ENCODE measurements around the gene SCAMP5.

- no peak for TF ChIP-seq PATZ1 (CRISPR knock-in tag; IDR thresholded peaks at IDR 0.05)
- TF ChIP-seq, protein P1, sequence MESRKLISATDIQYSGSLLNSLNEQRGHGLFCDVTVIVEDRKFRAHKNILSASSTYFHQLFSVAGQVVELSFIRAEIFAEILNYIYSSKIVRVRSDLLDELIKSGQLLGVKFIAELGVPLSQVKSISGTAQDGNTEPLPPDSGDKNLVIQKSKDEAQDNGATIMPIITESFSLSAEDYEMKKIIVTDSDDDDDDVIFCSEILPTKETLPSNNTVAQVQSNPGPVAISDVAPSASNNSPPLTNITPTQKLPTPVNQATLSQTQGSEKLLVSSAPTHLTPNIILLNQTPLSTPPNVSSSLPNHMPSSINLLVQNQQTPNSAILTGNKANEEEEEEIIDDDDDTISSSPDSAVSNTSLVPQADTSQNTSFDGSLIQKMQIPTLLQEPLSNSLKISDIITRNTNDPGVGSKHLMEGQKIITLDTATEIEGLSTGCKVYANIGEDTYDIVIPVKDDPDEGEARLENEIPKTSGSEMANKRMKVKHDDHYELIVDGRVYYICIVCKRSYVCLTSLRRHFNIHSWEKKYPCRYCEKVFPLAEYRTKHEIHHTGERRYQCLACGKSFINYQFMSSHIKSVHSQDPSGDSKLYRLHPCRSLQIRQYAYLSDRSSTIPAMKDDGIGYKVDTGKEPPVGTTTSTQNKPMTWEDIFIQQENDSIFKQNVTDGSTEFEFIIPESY (CRISPR knock-in tag; IDR thresholded peaks at IDR 0.05) = no peak
Measured at GRCh38 chr15:75033809-75034208, 38.4 kb downstream of the SCAMP5 start.

All from HepG2 (cell line).